PFSK-1 (cell line): ENCODE data around the gene CNTF.

ENCODE experiments used
- POLR2AphosphoS5 ChIP-seq: IDR thresholded peaks from 2 replicates; pipeline ENCODE4 v1.6.1; 2012; ENCODE audit warnings: low read depth, mild to moderate bottlenecking, control low read depth, low read length, moderate library complexity
- SIN3A ChIP-seq: IDR thresholded peaks from 2 replicates; pipeline ENCODE4 v1.6.1; 2012; ENCODE audit warnings: mild to moderate bottlenecking, low read length, moderate library complexity, borderline replicate concordance; ENCODE audit not compliant: insufficient read depth
- TAF1 ChIP-seq: IDR thresholded peaks from 2 replicates; pipeline ENCODE4 v1.6.1; 2012; ENCODE audit warnings: low read length, control low read depth, borderline replicate concordance; ENCODE audit not compliant: insufficient read depth
- TF ChIP-seq, protein P1 (sequence below), 2 experiments: IDR thresholded peaks; 2 replicates each; pipeline versions ENCODE4 v1.6.1 to v1.8.0; 2011 to 2012; ENCODE audit warnings: low read depth in 2 of 2, low read length in 2 of 2, control low read depth in 1 of 2, inconsistent platforms in 1 of 2, mild to moderate bottlenecking in 1 of 2, moderate library complexity in 1 of 2; ENCODE audit not compliant: insufficient read depth in 1 of 2

DNA sequence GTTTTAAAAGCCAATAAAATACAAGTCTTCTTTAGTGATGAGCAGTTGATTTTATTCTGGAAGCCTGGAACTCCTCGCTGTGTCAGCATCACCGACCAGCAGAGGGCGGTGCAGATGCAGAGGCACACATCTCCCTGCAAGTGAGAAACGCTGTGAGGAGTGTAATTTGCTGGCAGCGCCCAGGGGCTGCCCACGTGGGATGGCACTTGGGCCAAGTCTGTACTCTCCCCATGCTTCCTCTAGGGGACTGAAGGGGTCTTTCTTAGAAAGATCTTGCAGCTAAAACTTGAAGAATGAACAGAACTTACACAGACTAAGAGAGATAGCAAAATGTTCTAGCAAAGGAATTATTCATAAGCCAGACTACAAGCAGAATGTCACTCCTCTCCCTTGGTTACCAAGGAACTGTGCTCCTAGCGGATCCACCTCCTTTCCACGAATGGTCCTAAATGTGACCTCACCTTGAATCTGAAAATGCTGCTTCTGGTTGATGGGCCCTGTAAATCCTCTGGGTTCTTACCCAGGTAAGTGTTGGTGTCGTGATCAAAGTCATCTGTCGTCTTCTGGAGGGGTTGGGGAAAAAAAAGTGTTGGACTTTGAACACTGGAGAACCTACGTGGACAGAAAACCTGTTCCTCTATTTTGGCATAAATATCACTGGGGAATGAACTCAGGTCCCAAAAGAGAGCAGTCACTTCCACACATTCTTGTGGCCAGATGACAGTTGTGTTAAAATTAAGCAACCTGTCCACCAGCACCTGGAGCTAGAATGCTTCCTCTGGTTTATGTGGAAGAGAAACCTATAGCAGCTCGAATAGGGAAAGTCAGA, 31.8 kb downstream of the CNTF start:
- TF ChIP-seq POLR2AphosphoS5, result no peak
- TF ChIP-seq, protein P1, sequence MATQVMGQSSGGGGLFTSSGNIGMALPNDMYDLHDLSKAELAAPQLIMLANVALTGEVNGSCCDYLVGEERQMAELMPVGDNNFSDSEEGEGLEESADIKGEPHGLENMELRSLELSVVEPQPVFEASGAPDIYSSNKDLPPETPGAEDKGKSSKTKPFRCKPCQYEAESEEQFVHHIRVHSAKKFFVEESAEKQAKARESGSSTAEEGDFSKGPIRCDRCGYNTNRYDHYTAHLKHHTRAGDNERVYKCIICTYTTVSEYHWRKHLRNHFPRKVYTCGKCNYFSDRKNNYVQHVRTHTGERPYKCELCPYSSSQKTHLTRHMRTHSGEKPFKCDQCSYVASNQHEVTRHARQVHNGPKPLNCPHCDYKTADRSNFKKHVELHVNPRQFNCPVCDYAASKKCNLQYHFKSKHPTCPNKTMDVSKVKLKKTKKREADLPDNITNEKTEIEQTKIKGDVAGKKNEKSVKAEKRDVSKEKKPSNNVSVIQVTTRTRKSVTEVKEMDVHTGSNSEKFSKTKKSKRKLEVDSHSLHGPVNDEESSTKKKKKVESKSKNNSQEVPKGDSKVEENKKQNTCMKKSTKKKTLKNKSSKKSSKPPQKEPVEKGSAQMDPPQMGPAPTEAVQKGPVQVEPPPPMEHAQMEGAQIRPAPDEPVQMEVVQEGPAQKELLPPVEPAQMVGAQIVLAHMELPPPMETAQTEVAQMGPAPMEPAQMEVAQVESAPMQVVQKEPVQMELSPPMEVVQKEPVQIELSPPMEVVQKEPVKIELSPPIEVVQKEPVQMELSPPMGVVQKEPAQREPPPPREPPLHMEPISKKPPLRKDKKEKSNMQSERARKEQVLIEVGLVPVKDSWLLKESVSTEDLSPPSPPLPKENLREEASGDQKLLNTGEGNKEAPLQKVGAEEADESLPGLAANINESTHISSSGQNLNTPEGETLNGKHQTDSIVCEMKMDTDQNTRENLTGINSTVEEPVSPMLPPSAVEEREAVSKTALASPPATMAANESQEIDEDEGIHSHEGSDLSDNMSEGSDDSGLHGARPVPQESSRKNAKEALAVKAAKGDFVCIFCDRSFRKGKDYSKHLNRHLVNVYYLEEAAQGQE (IDR thresholded peaks at IDR 0.05; ENCODE audit: insufficient read depth in 1 of 2, low read depth in 2 of 2, low read length in 2 of 2), result no peak
- TF ChIP-seq TAF1, result no peak
- TF ChIP-seq SIN3A, result no peak
